H1 (cell line): ENCODE measurements around the gene CRBN. TPM values are rescaled to one million over a fixed set of nuclear protein-coding genes. Genes with fewer than 3 reads are reported as not detected.
A peak's percentile ranks its signal among the peaks of the same experiment; 100 is the strongest.

Experiments
- CTCF ChIA-PET: fragments of 300-600 bp; sonication (Branson Sonifier 250); formaldehyde crosslinking; loops from one replicate; lab custom pipeline; 2021; ENCODE audit not compliant: partially characterized antibody; lab: Charles Lee
- POLR2A ChIA-PET: fragments of 300-600 bp; sonication (Branson Sonifier 250); formaldehyde crosslinking; loops from one replicate; lab custom pipeline; 2021; ENCODE audit warnings: inconsistent platforms; ENCODE audit not compliant: partially characterized antibody; lab: Charles Lee
- DNase-seq, 2 experiments: peaks; one replicate each; pipeline versions ENCODE4 v3.0.0 to v3.0.0-alpha.2; 2010 to 2022; ENCODE audit warnings: low spot score in 2 of 2, low read depth in 1 of 2, mixed read lengths in 1 of 2
- FAIRE-seq: peaks from 2 replicates; lab custom pipeline; 2011; peaks lifted over from hg19 to GRCh38; lab: Jason Lieb, UNC
- H2AFZ ChIP-seq: 2 replicates; pipeline ENCODE4 v1.8.1; 2012; ENCODE audit warnings: low read length, inconsistent platforms
- H2AK5ac ChIP-seq: 2 replicates; pipeline ENCODE4 v1.6.1; 2013; ENCODE audit warnings: low read depth, low read length
- H2BK120ac ChIP-seq: replicated peaks from 2 replicates; pipeline ENCODE3; 2013; ENCODE audit warnings: low read depth, low read length, inconsistent platforms
- H2BK12ac ChIP-seq: 2 replicates; pipeline ENCODE4 v1.6.1; 2013; ENCODE audit warnings: low read depth, low read length
- H2BK15ac ChIP-seq: 2 replicates; pipeline ENCODE4 v1.6.1; 2013; ENCODE audit warnings: low read length
- H2BK20ac ChIP-seq: 2 replicates; pipeline ENCODE4 v1.6.1; 2013; ENCODE audit warnings: low read length
- H2BK5ac ChIP-seq: 2 replicates; pipeline ENCODE4 v1.6.1; 2013; ENCODE audit warnings: low read depth, low read length
- H3K14ac ChIP-seq: 2 replicates; pipeline ENCODE4 v1.6.1; 2013; ENCODE audit warnings: inconsistent platforms; ENCODE audit not compliant: insufficient read length
- H3K18ac ChIP-seq: 2 replicates; pipeline ENCODE4 v1.6.1; 2013; ENCODE audit warnings: low read length; ENCODE audit errors: extremely low read depth
- H3K23ac ChIP-seq: 2 replicates; pipeline ENCODE4 v1.6.1; 2013; ENCODE audit warnings: inconsistent platforms; ENCODE audit not compliant: insufficient read length
- H3K23me2 ChIP-seq: 2 replicates; pipeline ENCODE4 v1.6.1; 2013; ENCODE audit warnings: low read depth, low read length
- H3K27ac ChIP-seq: 2 replicates; pipeline ENCODE4 v1.6.1; 2011; ENCODE audit warnings: low read depth, low read length, inconsistent platforms
- H3K27me3 ChIP-seq, 4 experiments: replicated peaks in 1 of 4; 1 replicate in 1 of 4; 2 replicates in 3 of 4; pipeline versions ENCODE4 v1.6.1 to v1.8.1; 2011 to 2013; ENCODE audit warnings: low read length in 3 of 4, mild to moderate bottlenecking in 3 of 4, inconsistent platforms in 2 of 4, mixed read lengths in 2 of 4, moderate library complexity in 1 of 4; ENCODE audit not compliant: control insufficient read depth in 3 of 4, insufficient read depth in 3 of 4; ENCODE audit errors: extremely low read depth in 1 of 4
- H3K36me3 ChIP-seq, 4 experiments: 2 replicates each; pipeline versions ENCODE4 v1.6.1 to v1.8.1; 2011 to 2013; ENCODE audit warnings: mild to moderate bottlenecking in 4 of 4, low read length in 3 of 4, moderate library complexity in 2 of 4, control low read depth in 1 of 4, inconsistent platforms in 1 of 4; ENCODE audit not compliant: insufficient read depth in 4 of 4, control insufficient read depth in 2 of 4
- H3K4ac ChIP-seq: replicated peaks from 2 replicates; pipeline ENCODE3; 2013; ENCODE audit warnings: low read length, low read depth, mixed read lengths, inconsistent platforms; ENCODE audit not compliant: insufficient read length
- H3K4me1 ChIP-seq, 4 experiments: replicated peaks in 1 of 4; 1 replicate in 1 of 4; 2 replicates in 3 of 4; pipeline versions ENCODE4 v1.6.1 to v1.8.1; 2011 to 2013; ENCODE audit warnings: low read length in 3 of 4, inconsistent platforms in 2 of 4, mixed read lengths in 1 of 4; ENCODE audit not compliant: insufficient read depth in 4 of 4, control insufficient read depth in 3 of 4
- H3K4me2 ChIP-seq, 2 experiments: 2 replicates each; pipeline versions ENCODE4 v1.6.1 to v1.8.1; 2011 to 2013; ENCODE audit warnings: low read depth in 2 of 2, low read length in 2 of 2, control low read depth in 1 of 2, inconsistent platforms in 1 of 2, mild to moderate bottlenecking in 1 of 2; ENCODE audit not compliant: insufficient read depth in 1 of 2
- H3K4me3 ChIP-seq, 4 experiments: fragments of 200-600, 300-600 bp in 1 of 4; sonication (generic), shearing (Covaris generic), sonication (Bioruptor Twin) in 1 of 4; 2 replicates each; pipeline versions ENCODE4 v1.5.1 to v1.8.1; 2011 to 2016; ENCODE audit warnings: low read length in 4 of 4, low read depth in 3 of 4, control low read depth in 2 of 4, inconsistent platforms in 2 of 4, mild to moderate bottlenecking in 2 of 4, mixed read lengths in 1 of 4, moderate library complexity in 1 of 4; ENCODE audit not compliant: insufficient read depth in 2 of 4; ENCODE audit errors: extremely low read depth in 1 of 4
- H3K56ac ChIP-seq: replicated peaks from 2 replicates; pipeline ENCODE3; 2013; ENCODE audit warnings: low read depth, mild to moderate bottlenecking, mixed read lengths, low read length, inconsistent platforms; ENCODE audit not compliant: insufficient read length
- H3K79me1 ChIP-seq: 2 replicates; pipeline ENCODE4 v1.6.1; 2013; ENCODE audit warnings: low read depth, low read length, control low read depth
- H3K79me2 ChIP-seq, 2 experiments: 2 replicates each; pipeline versions ENCODE4 v1.6.1 to v1.8.1; 2012 to 2013; ENCODE audit warnings: low read length in 2 of 2, mild to moderate bottlenecking in 2 of 2, inconsistent platforms in 1 of 2; ENCODE audit not compliant: insufficient read depth in 2 of 2, control insufficient read depth in 1 of 2
- H3K9ac ChIP-seq, 4 experiments: replicated peaks in 1 of 4; 1 replicate in 1 of 4; 2 replicates in 3 of 4; pipeline versions ENCODE4 v1.6.1 to v1.8.1; 2011 to 2013; ENCODE audit warnings: low read depth in 3 of 4, low read length in 3 of 4, control low read depth in 2 of 4, mild to moderate bottlenecking in 2 of 4, moderate library complexity in 2 of 4, inconsistent platforms in 1 of 4; ENCODE audit errors: extremely low read depth in 1 of 4
- H3K9me3 ChIP-seq, 2 experiments: 2 replicates each; pipeline versions ENCODE4 v1.6.1 to v1.8.1; 2012 to 2013; ENCODE audit warnings: mild to moderate bottlenecking in 2 of 2, moderate library complexity in 2 of 2, control low read depth in 1 of 2, inconsistent platforms in 1 of 2, low read depth in 1 of 2, low read length in 1 of 2, mixed read lengths in 1 of 2; ENCODE audit not compliant: insufficient read depth in 2 of 2
- H4K20me1 ChIP-seq, 2 experiments: replicated peaks in 1 of 2; 2 replicates each; pipeline versions ENCODE3 to v1.8.1; 2011 to 2013; ENCODE audit warnings: inconsistent platforms in 2 of 2, low read length in 2 of 2, mild to moderate bottlenecking in 1 of 2; ENCODE audit not compliant: insufficient read depth in 2 of 2, control insufficient read depth in 1 of 2
- H4K5ac ChIP-seq: 2 replicates; pipeline ENCODE4 v1.6.1; 2013; ENCODE audit warnings: low read length, low read depth, mixed read lengths, inconsistent platforms; ENCODE audit not compliant: insufficient read length
- H4K8ac ChIP-seq: 2 replicates; pipeline ENCODE4 v1.8.0; 2013; ENCODE audit warnings: mild to moderate bottlenecking, moderate library complexity, low read length, inconsistent platforms; ENCODE audit not compliant: insufficient read depth; ENCODE audit errors: extremely low read depth
- H4K91ac ChIP-seq: replicated peaks from 2 replicates; pipeline ENCODE3; 2013; ENCODE audit warnings: low read length, mixed read lengths, inconsistent platforms; ENCODE audit not compliant: insufficient read length
- CTCF ChIP-seq, 3 experiments: IDR thresholded peaks; 1 replicate in 2 of 3; 2 replicates in 1 of 3; pipeline versions ENCODE4 v1.5.1 to v1.6.1; 2011; ENCODE audit warnings: low read length in 3 of 3, mild to moderate bottlenecking in 3 of 3, inconsistent platforms in 2 of 3, low read depth in 1 of 3, moderate library complexity in 1 of 3; ENCODE audit not compliant: insufficient read depth in 1 of 3; ENCODE audit errors: control extremely low read depth in 1 of 3
- MAFK ChIP-seq: IDR thresholded peaks from 2 replicates; pipeline ENCODE4 v1.6.1; 2012; ENCODE audit warnings: low read depth, mild to moderate bottlenecking, improper control_type of control experiment, low read length
- WGBS, 2 experiments: shearing (Covaris generic) in 1 of 2; methylation state at CpG; one replicate each; pipeline versions ENCODE4 v1.1.6 to v1.1.7; 2013 to 2015; ENCODE audit warnings: low lambda C conversion rate in 2 of 2, mixed read lengths in 2 of 2, inconsistent platforms in 1 of 2, low coverage in 1 of 2, missing lambda C conversion rate in 1 of 2; ENCODE audit not compliant: insufficient replicate concordance in 2 of 2, insufficient coverage in 1 of 2, insufficient read length in 1 of 2; ENCODE audit errors: extremely low coverage in 1 of 2, missing lambda C conversion rate in 1 of 2; 5-methylcytosine and 5-hydroxymethylcytosine counted together
- polyA plus RNA-seq, 7 experiments: library from polyadenylated mRNA; depleted of rRNA in 3 of 7; stranded (reverse) in 5 of 7; unstranded in 2 of 7; fragments of >200 nt in 5 of 7; fragments of 200-250 nt in 2 of 7; gene quantifications; 1 replicate in 5 of 7; 2 replicates in 1 of 7; 4 replicates in 1 of 7; pipeline versions ENCODE4 v1.2.1 to v1.2.3, GENCODE V29; 2011 to 2013; ENCODE audit warnings: missing spikeins in 2 of 7, mixed read lengths in 2 of 7
- total RNA-seq: library from RNA; stranded (reverse); fragmentation: NEBNext Ultra II Directional; extraction: Animal tissue kit (Norgen Biotek cat#: 25700); gene quantifications from 2 replicates; pipeline ENCODE4 v1.2.1, GENCODE V29; 2021

Gene CRBN
- total and polyA plus RNA-seq, 2 of the 8 experiments (the other 6 are each of a cell fraction or from before 2014, with no cell fraction given) = 13.4 to 30.3 TPM

- Histone ChIP-seq H3K27ac (no peak overlapping the region), H3K9ac (no peak overlapping the region), H3K56ac (no peak overlapping the region), H3K36me3 (no peaks in the 10 kb centered on the region), H2AK5ac (no peak overlapping the region), H4K5ac (no peak overlapping the region), H3K79me1 (no peaks in the 10 kb centered on the region), H3K4ac (no peak overlapping the region), H3K23me2 (no peaks in the 10 kb centered on the region), H3K14ac (no peak overlapping the region), H3K4me3 (no peak overlapping the region), H3K18ac (no peak overlapping the region), H4K91ac (no peak overlapping the region), H2BK15ac (no peak overlapping the region), H3K23ac (no peak overlapping the region), H3K27me3 (0 out of 7 replicates have a peak, but pooled peaks cover 0 to 3% (median 0%) of the 10 kb centered on the region in 4 experiments), H2BK12ac (no peak overlapping the region), H3K4me2 (no peak overlapping the region), H4K8ac (no peak overlapping the region), H2BK120ac (no peak overlapping the region), H3K9me3 (no peaks in the 10 kb centered on the region), H3K79me2 (no peaks in the 10 kb centered on the region), H4K20me1 (no peaks in the 10 kb centered on the region), H2AFZ (0 out of 2 replicates have a peak overlapping the region, but pooled peaks have one; percentile 46), H2BK20ac (no peak overlapping the region), H2BK5ac (no peak overlapping the region), H3K4me1 (no peaks in the 10 kb centered on the region)
- ChIA-PET POLR2A (no interaction called here), CTCF (interaction anchor here (0.5 to 2.3 kb wide), 3 partner anchors 9 to 141 kb away, joined by 3 to 11 read pairs (median 3); no protein-coding TSS in a partner anchor)
- DNase-seq (no peak), FAIRE-seq (peak; percentile 19)
- TF ChIP-seq MAFK (no peak), CTCF (IDR thresholded peaks at IDR 0.05; ENCODE audit: control extremely low read depth in 1 of 3, insufficient read depth in 1 of 3, low read depth in 1 of 3, low read length in 3 of 3) (peak in 1 of 3 experiments; percentile 10; a peak in 1 of 4 replicates)
- WGBS, 2 experiments = 78% methylated on average over 2 of the region's 2 CpGs; no CpG with 5 or more reads in 1 of the 2 experiments
Observed at GRCh38 chr3:3192286-3192675, 12.8 kb upstream of the CRBN start.
